ENCODE results near the gene RERG.
"Not testable (repeated sequence)": the region's sequence is repeated elsewhere in the genome, so short reads cannot be mapped to it uniquely, and the experiment has no call there.

RERG gene

GRCh38 chr12:15227004-15227679 is 5.9 kb upstream of the RERG start:
- Histone ChIP-seq H3K4me3 (ENCODE audit: low read depth, low read length) (no peak overlapping the region), H3K27ac (ENCODE audit: extremely low read depth, low read depth, low read length) (no peak overlapping the region), H3K9me3 (ENCODE audit: control insufficient read depth, insufficient read depth, low read depth, low read length) (no peaks in the 10 kb centered on the region), H3K4me1 (ENCODE audit: control insufficient read depth, insufficient read depth, low read length) (no peaks in the 10 kb centered on the region), H3K36me3 (ENCODE audit: control insufficient read depth in 2 of 2, insufficient read depth in 1 of 2, low read length in 2 of 2) (no peaks in the 10 kb centered on the region)
- TF ChIP-seq ZNF654 (tag by site-specific recombination; IDR thresholded peaks at IDR 0.05; ENCODE audit: low read depth) (peak; percentile 45), ZFP3 (tag by site-specific recombination; IDR thresholded peaks at IDR 0.05; ENCODE audit: low read depth) (no peak)
- POLR2A ChIA-PET = no interaction called here
- CTCF ChIA-PET = interaction anchor here (0.6 to 2.0 kb wide), 11 partner anchors 25 to 525 kb away, joined by 3 to 9 read pairs (median 3); no protein-coding TSS in a partner anchor

DNA sequence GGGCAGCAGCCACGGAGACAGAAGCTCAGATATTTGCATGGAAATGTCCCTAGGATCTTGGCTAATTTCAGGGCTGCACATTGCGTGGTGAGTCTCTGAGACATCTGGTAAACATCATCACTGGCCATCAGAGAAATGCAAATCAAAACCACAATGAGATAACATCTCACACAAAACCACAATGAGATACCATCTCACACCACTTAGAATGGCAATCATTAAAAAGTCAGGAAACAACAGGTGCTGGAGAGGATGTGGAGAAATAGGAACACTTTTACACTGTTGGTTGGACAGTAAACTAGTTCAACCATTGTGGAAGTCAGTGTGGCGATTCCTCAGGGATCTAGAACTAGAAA is 4.6 kb upstream of the RERG start:
- H3K4me1 ChIP-seq (ENCODE audit: control insufficient read depth, insufficient read depth, low read length); H3K36me3 ChIP-seq (ENCODE audit: control insufficient read depth in 2 of 2, insufficient read depth in 1 of 2, low read length in 2 of 2); POLR2A ChIA-PET; H3K4me3 ChIP-seq (ENCODE audit: low read depth, low read length); H3K27ac ChIP-seq (ENCODE audit: extremely low read depth, low read depth, low read length); H3K9me3 ChIP-seq (ENCODE audit: control insufficient read depth, insufficient read depth, low read depth, low read length): not testable (repeated sequence)
- TF ChIP-seq SCRT2 (tag by site-specific recombination; IDR thresholded peaks at IDR 0.05) (peak; percentile 60), ZNF184 (tag by site-specific recombination; IDR thresholded peaks at IDR 0.05) (peak; percentile 70; the same call in 1 of the 2 replicates)
- CTCF ChIA-PET = interaction anchor here (0.8 to 1.0 kb wide), 2 partner anchors 29 to 79 kb away, joined by 4 read pairs; no protein-coding TSS in a partner anchor

DNA sequence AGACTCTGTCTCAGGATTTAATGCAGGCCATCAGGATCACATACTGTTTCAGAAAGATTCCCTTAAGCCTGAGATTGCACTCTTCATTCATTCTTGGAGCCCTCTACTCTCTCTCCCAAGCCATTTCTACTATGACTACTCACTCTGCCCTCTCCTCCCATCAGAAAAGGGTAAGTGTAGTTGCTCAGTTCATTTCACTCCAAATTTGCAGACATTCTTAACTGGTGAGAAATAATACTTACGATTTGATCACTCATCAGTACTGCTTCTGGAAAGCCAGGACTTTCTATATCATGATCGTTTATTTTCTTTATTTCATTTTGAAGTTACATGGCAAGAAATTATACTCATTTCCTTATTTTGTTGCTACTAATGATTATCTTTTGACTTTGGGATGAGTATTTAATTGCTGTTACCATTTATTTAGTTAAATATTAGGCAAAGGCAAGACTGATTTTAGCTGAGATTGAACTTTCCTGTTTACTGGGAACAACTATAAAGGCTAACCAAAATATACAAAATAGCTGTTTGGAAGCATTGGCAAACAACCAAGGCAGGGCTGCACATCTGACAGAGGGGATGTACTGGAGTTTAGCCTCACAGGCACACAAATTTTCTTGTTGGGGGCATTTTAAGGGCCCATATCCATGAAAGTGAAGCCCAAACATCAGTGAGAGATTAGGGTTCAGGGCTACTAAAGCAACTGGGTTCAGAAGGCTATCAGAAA is 4.1 kb upstream of the RERG start:
- Histone ChIP-seq H3K36me3 (ENCODE audit: control insufficient read depth in 2 of 2, insufficient read depth in 1 of 2, low read length in 2 of 2) (no peaks in the 10 kb centered on the region), H3K4me3 (ENCODE audit: low read depth, low read length) (no peak overlapping the region), H3K9me3 (ENCODE audit: control insufficient read depth, insufficient read depth, low read depth, low read length) (no peaks in the 10 kb centered on the region), H3K27ac (ENCODE audit: extremely low read depth, low read depth, low read length) (no peak overlapping the region), H3K4me1 (ENCODE audit: control insufficient read depth, insufficient read depth, low read length) (no peaks in the 10 kb centered on the region)
- ChIA-PET CTCF (interaction anchor here (0.8 to 1.0 kb wide), 2 partner anchors 28 to 79 kb away, joined by 4 read pairs; no protein-coding TSS in a partner anchor), POLR2A (no interaction called here)
- TF ChIP-seq ZNF157 (tag by site-specific recombination; IDR thresholded peaks at IDR 0.05) = no peak
- TF ChIP-seq ZBTB7A (tag by site-specific recombination; IDR thresholded peaks at IDR 0.05; ENCODE audit: low read depth) = no peak
- TF ChIP-seq ZNF341 (tag by site-specific recombination; IDR thresholded peaks at IDR 0.05; ENCODE audit: low read depth) = no peak

DNA sequence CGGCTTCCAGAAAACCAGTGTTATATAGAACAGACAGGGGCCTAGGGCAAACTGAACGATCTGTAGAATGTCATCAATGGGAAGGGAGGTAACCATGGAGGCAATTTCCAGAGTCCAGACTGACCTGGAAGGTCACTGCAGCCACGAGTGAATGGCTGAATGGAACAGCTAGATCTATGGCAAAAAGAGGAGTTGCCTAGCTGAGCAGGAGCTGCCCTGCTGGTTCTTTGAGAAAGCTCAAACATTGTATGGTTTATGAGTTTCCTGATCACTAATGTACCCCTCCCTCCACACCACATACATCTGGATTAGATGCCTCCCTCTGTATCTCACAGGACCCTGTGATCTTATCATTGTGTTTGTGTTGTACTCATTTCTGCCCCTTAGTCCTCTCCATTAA is 1.0 kb upstream of the RERG start:
- ChIA-PET POLR2A (no interaction called here), CTCF (interaction anchor here (0.6 to 5.2 kb wide), 25 partner anchors 9 to 413 kb away, joined by 3 to 101 read pairs (median 4); partner anchors contain the start of genes ART4 and PTPRO)
- H3K27ac ChIP-seq (ENCODE audit: extremely low read depth, low read depth, low read length) = no peak overlapping the region
- no peaks in the 10 kb centered on the region for H3K36me3 ChIP-seq (ENCODE audit: control insufficient read depth in 2 of 2, insufficient read depth in 1 of 2, low read length in 2 of 2)
- no peak overlapping the region for H3K4me3 ChIP-seq (ENCODE audit: low read depth, low read length)
- no peaks in the 10 kb centered on the region for H3K9me3 ChIP-seq (ENCODE audit: control insufficient read depth, insufficient read depth, low read depth, low read length)
- no peaks in the 10 kb centered on the region for H3K4me1 ChIP-seq (ENCODE audit: control insufficient read depth, insufficient read depth, low read length)
- TF ChIP-seq, protein P1, sequence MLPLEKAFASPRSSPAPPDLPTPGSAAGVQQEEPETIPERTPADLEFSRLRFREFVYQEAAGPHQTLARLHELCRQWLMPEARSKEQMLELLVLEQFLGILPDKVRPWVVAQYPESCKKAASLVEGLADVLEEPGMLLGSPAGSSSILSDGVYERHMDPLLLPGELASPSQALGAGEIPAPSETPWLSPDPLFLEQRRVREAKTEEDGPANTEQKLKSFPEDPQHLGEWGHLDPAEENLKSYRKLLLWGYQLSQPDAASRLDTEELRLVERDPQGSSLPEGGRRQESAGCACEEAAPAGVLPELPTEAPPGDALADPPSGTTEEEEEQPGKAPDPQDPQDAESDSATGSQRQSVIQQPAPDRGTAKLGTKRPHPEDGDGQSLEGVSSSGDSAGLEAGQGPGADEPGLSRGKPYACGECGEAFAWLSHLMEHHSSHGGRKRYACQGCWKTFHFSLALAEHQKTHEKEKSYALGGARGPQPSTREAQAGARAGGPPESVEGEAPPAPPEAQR (tag by site-specific recombination; IDR thresholded peaks at IDR 0.05) = no peak
- no peak for TF ChIP-seq ZNF707 (tag by site-specific recombination; IDR thresholded peaks at IDR 0.05)
- TF ChIP-seq ZNF785 (tag by site-specific recombination; IDR thresholded peaks at IDR 0.05) = no peak
- TF ChIP-seq ZNF501 (tag by site-specific recombination; IDR thresholded peaks at IDR 0.05) = no peak
- TF ChIP-seq ZFP37 (tag by site-specific recombination; IDR thresholded peaks at IDR 0.05) = no peak
- no peak for TF ChIP-seq ZBTB26 (tag by site-specific recombination; optimal IDR thresholded peaks at IDR 0.05)
- TF ChIP-seq KLF1 (tag by site-specific recombination; IDR thresholded peaks at IDR 0.05) = no peak
- TF ChIP-seq, protein P2, sequence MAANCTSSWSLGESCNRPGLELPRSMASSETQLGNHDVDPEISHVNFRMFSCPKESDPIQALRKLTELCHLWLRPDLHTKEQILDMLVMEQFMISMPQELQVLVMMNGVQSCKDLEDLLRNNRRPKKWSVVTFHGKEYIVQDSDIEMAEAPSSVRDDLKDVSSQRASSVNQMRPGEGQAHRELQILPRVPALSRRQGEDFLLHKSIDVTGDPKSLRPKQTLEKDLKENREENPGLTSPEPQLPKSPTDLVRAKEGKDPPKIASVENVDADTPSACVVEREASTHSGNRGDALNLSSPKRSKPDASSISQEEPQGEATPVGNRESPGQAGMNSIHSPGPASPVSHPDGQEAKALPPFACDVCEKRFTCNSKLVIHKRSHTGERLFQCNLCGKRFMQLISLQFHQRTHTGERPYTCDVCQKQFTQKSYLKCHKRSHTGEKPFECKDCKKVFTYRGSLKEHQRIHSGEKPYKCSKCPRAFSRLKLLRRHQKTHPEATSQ (tag by site-specific recombination; IDR thresholded peaks at IDR 0.05) = no peak
- TF ChIP-seq, protein P3, sequence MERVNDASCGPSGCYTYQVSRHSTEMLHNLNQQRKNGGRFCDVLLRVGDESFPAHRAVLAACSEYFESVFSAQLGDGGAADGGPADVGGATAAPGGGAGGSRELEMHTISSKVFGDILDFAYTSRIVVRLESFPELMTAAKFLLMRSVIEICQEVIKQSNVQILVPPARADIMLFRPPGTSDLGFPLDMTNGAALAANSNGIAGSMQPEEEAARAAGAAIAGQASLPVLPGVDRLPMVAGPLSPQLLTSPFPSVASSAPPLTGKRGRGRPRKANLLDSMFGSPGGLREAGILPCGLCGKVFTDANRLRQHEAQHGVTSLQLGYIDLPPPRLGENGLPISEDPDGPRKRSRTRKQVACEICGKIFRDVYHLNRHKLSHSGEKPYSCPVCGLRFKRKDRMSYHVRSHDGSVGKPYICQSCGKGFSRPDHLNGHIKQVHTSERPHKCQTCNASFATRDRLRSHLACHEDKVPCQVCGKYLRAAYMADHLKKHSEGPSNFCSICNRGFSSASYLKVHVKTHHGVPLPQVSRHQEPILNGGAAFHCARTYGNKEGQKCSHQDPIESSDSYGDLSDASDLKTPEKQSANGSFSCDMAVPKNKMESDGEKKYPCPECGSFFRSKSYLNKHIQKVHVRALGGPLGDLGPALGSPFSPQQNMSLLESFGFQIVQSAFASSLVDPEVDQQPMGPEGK (tag by site-specific recombination; IDR thresholded peaks at IDR 0.05) = no peak
- no peak for TF ChIP-seq ZNF555 (tag by site-specific recombination; conservative IDR thresholded peaks at IDR 0.05)
- no peak for TF ChIP-seq TRIM28 (IDR thresholded peaks at IDR 0.05; ENCODE audit: borderline replicate concordance, low read length)
- no peak for TF ChIP-seq MEIS1 (CRISPR knock-in tag; IDR thresholded peaks at IDR 0.05; ENCODE audit: borderline replicate concordance)
- no peak for TF ChIP-seq ZXDB (tag by site-specific recombination; IDR thresholded peaks at IDR 0.05)
- no peak for TF ChIP-seq ZNF157 (tag by site-specific recombination; IDR thresholded peaks at IDR 0.05)
- no peak for TF ChIP-seq GLIS2 (tag by site-specific recombination; IDR thresholded peaks at IDR 0.05)

Data from HEK293 (cell line).